Breast epithelium (tissue), 4 donors: Measurements from ENCODE around the gene ESPN. TPM values are rescaled to one million over a fixed set of nuclear protein-coding genes. Genes with fewer than 3 reads are reported as not detected.
A peak's percentile ranks its signal among the peaks of the same experiment; 100 is the strongest.

ENCODE experiments used
- DNase-seq, 2 donors: peaks; one replicate each; pipeline ENCODE4 v3.0.0-alpha.2; 2019; ENCODE audit warnings: low spot score in 2 of 2
- H3K27ac ChIP-seq, 2 donors: fragments of 200-600 bp; sonication (generic) in 1 of 2; one replicate each; pipeline ENCODE4 v1.5.1; 2016 to 2019; ENCODE audit warnings: mild to moderate bottlenecking in 1 of 2
- H3K27me3 ChIP-seq, 2 donors: fragments of 200-600 bp; sonication (generic) in 1 of 2; one replicate each; pipeline versions ENCODE4 v1.5.1 to v1.6.0; 2017 to 2019; ENCODE audit warnings: control low read depth in 1 of 2, mild to moderate bottlenecking in 1 of 2
- H3K36me3 ChIP-seq: fragments of 200-600 bp; one replicate; pipeline ENCODE4 v1.5.1; 2019
- H3K4me1 ChIP-seq, 2 donors: fragments of 200-600 bp; sonication (generic); one replicate each; pipeline ENCODE4 v1.5.1; 2016 to 2019; ENCODE audit warnings: control low read depth in 1 of 2
- H3K4me3 ChIP-seq, 3 donors: fragments of 200-600 bp; sonication (generic); 1 replicate in 2 of 3; 2 replicates in 1 of 3; pipeline ENCODE4 v1.5.1; 2016 to 2019; ENCODE audit warnings: mild to moderate bottlenecking in 3 of 3, moderate library complexity in 2 of 3
- H3K9me3 ChIP-seq, 2 donors: fragments of 200-600 bp; sonication (generic) in 1 of 2; one replicate each; pipeline ENCODE4 v1.5.1; 2016 to 2019; ENCODE audit warnings: control low read depth in 1 of 2
- CTCF ChIP-seq, 3 donors: fragments of 450-650 bp; IDR thresholded peaks; one replicate each; pipeline ENCODE4 v1.5.1; 2016 to 2017; ENCODE audit warnings: antibody characterized with exemption in 3 of 3, mild to moderate bottlenecking in 3 of 3, moderate library complexity in 3 of 3
- POLR2A ChIP-seq: fragments of 450-650 bp; IDR thresholded peaks from one replicate; pipeline ENCODE4 v1.6.1; 2016; ENCODE audit warnings: antibody characterized with exemption, mild to moderate bottlenecking, moderate library complexity
- POLR2AphosphoS5 ChIP-seq, 3 donors: sonication (generic); formaldehyde crosslinking; IDR thresholded peaks; one replicate each; pipeline ENCODE4 v1.6.1; 2017; ENCODE audit warnings: antibody characterized with exemption in 3 of 3
- intact Hi-C: fragments of 100-400 bp; cut with DNase I; formaldehyde crosslinking; loops from one replicate; pipeline ENCODE4 v1.15.1; 2023; ENCODE audit warnings: low total_unique reads
- total RNA-seq, 3 donors: library from RNA; depleted of rRNA; stranded (reverse); fragments of >200 nt; gene quantifications; one replicate each; pipeline ENCODE4 v1.1.0, GENCODE V29; 2016

Gene ESPN
- total RNA-seq, 3 donors from 2014 or later = 10.8 to 11.1 TPM; not detected in 1

- TF ChIP-seq CTCF (IDR thresholded peaks at IDR 0.05) (peak; percentile 67 to 86 (median 68)), POLR2AphosphoS5 (IDR thresholded peaks at IDR 0.05) (peak in 1 of 3 donors; percentile 9), POLR2A (no peak)
- Histone ChIP-seq H3K27ac (peak overlapping the region in 1 of 2 donors; percentile 61), H3K9me3 (no peaks in the 10 kb centered on the region), H3K4me3 (peak overlapping the region in 2 of 3 donors; percentile 46 to 66), H3K36me3 (no peaks in the 10 kb centered on the region), H3K27me3 (peaks cover 19 to 52% of the 10 kb centered on the region in 2 donors), H3K4me1 (peaks cover 20% of the 10 kb centered on the region in 2 donors)
- intact Hi-C loops = no loop called here
- peak; percentile 74 to 80 for DNase-seq
Observed at GRCh38 chr1:6423321-6423999, 1.1 kb upstream of the ESPN start.

GRCh38 chr1:6424000-6424565, 493 bp upstream of the ESPN start:
- Histone ChIP-seq H3K4me1 (peaks cover 14 to 20% of the 10 kb centered on the region in 2 donors), H3K27me3 (peaks cover 15 to 46% of the 10 kb centered on the region in 2 donors), H3K36me3 (no peaks in the 10 kb centered on the region), H3K9me3 (no peaks in the 10 kb centered on the region), H3K27ac (peak overlapping the region in 1 of 2 donors; percentile 61), H3K4me3 (peak overlapping the region in 2 of 3 donors; percentile 46 to 66)
- DNase-seq = no peak
- intact Hi-C loops = no loop called here
- TF ChIP-seq CTCF (IDR thresholded peaks at IDR 0.05) = no peak
- no peak for TF ChIP-seq POLR2A
- TF ChIP-seq POLR2AphosphoS5 (IDR thresholded peaks at IDR 0.05) = no peak

- intact Hi-C loops = no loop called here
- no peak for DNase-seq
- no peak for TF ChIP-seq POLR2A
- no peak for TF ChIP-seq CTCF (IDR thresholded peaks at IDR 0.05)
- no peak for TF ChIP-seq POLR2AphosphoS5 (IDR thresholded peaks at IDR 0.05)
- Histone ChIP-seq H3K9me3 (no peaks in the 10 kb centered on the region), H3K4me1 (peaks cover 10 to 29% of the 10 kb centered on the region in 2 donors), H3K36me3 (no peaks in the 10 kb centered on the region), H3K4me3 (peak overlapping the region in 2 of 3 donors; percentile 46 to 66), H3K27me3 (peaks cover 5 to 31% of the 10 kb centered on the region in 2 donors), H3K27ac (peak overlapping the region in 1 of 2 donors; percentile 43)
Observed at GRCh38 chr1:6425658-6426057, 1.1 kb downstream of the ESPN start.

- intact Hi-C loops = no loop called here
- Histone ChIP-seq H3K4me3 (no peak overlapping the region), H3K4me1 (peaks cover 10 to 31% of the 10 kb centered on the region in 2 donors), H3K36me3 (no peaks in the 10 kb centered on the region), H3K27ac (peak overlapping the region in 1 of 2 donors; percentile 61), H3K9me3 (no peaks in the 10 kb centered on the region), H3K27me3 (peaks cover 3 to 23% of the 10 kb centered on the region in 2 donors)
- TF ChIP-seq CTCF (IDR thresholded peaks at IDR 0.05) = no peak
- TF ChIP-seq POLR2A = no peak
- TF ChIP-seq POLR2AphosphoS5 (IDR thresholded peaks at IDR 0.05) = no peak
- no peak for DNase-seq
Observed at GRCh38 chr1:6426277-6426971, 1.8 kb downstream of the ESPN start.

GRCh38 chr1:6426972-6427350, 2.4 kb downstream of the ESPN start:
- DNase-seq = no peak
- H3K27me3 ChIP-seq = peaks cover 3 to 19% of the 10 kb centered on the region in 2 donors
- H3K9me3 ChIP-seq = no peaks in the 10 kb centered on the region
- H3K4me1 ChIP-seq = peaks cover 10 to 31% of the 10 kb centered on the region in 2 donors
- no peak overlapping the region for H3K4me3 ChIP-seq
- H3K36me3 ChIP-seq = no peaks in the 10 kb centered on the region
- intact Hi-C loops = no loop called here
- TF ChIP-seq POLR2AphosphoS5 (IDR thresholded peaks at IDR 0.05) = no peak
- TF ChIP-seq CTCF (IDR thresholded peaks at IDR 0.05) = no peak
- TF ChIP-seq POLR2A = no peak
- peak overlapping the region; percentile 11 to 61 for H3K27ac ChIP-seq
